GM18517 (cell line): Measurements from ENCODE around the gene USPL1.

Source experiments
- ATAC-seq: cut with Tn5 transposase; IDR thresholded peaks from one replicate; pipeline ENCODE4 v1.9.1; 2021; ENCODE audit warnings: mild to moderate bottlenecking, moderate library complexity; ENCODE audit not compliant: unreplicated experiment

Gene USPL1

GRCh38 chr13:30656178-30656577 is 38.5 kb downstream of the USPL1 start:
- ATAC-seq = no peak

DNA sequence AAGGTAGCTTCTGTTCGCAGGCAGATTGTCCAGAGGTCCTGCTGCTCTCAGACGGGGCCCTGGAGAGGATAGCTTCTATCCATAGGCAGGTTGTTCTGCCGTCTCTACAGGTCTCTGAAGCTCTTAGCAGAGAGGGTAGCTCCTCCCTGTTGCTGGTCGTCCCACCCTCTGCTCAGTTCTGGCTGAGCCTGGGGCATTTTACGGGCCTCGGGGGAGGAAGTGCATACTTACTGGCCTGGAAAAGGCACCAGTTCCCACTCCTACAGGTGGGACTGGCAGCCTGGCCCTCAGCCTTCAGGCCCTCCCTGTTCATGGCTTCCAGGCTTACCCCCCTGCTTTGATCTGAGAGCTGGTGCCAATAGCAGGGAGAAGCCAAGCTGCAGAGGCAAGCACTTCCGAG is 42.3 kb downstream of the USPL1 start:
- no peak for ATAC-seq

DNA sequence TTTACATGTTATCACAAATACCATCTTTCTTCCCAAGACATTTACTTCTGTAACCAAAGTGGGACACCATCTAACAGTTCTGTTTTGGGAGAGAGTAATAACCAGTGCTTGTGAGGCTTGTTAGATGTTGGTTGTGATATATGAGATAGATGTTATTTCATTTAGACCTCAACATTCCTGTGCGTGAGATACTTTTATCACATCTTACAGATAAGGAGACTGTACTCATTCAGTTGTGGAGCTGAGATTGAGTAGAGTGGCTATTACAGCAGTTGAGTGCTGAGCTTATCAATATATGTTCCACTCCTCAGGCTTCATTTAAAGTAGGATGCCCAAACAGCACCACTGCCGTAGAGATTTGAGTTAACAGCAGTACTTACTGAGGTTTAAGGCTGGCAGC is 43.1 kb downstream of the USPL1 start:
- ATAC-seq = no peak

DNA sequence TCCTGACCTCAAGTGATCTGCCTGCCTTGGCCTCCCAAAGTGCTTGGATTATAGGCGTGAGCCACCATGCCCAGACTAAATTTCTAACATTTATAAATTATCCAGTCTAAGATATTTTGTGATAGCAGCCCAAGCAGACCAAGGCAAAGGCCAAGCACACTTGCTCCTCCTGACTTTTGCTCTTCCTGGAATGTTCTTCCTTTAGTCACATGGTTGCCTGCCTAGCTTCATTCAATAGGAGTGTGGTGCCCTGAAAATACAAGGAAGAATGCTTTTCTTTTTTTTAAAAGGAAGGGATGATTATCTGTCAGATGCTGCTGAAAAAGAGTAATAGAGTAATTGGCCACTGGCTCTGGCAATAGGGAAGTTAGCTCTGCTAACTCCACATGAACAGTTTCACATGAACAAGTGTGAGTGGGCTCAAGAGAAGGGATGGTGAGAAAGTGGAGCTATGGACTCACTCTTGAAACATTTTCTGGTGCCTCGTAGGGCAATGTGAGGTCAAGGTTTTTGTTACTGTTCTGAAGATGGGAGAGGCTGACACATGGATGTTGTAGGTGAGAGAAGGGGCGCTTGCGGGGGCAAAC is 47.1 kb downstream of the USPL1 start:
- no peak for ATAC-seq

DNA sequence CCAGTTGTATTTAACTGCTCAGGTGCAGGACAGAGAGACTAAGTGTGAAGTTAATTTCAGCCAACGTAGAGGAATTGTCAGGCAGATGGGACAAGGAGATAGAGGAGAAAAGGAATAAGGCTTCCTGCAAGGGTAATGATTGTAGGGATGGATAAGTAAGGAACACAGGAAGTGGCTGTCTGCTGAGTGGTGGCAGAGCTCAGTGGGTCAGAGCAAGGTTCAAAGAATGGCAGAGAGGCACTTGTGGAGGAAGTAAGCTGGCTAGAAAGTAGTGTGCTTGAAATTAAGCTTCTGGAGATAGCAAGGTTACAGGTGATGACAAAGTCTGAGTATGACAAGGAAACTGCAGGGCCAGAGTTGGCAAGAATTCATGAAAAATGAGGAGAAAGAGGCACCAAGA is 47.9 kb downstream of the USPL1 start:
- no peak for ATAC-seq

- ATAC-seq = no peak
These were observed 48.4 kb downstream of the USPL1 start for GRCh38 chr13:30666113-30666512.

DNA sequence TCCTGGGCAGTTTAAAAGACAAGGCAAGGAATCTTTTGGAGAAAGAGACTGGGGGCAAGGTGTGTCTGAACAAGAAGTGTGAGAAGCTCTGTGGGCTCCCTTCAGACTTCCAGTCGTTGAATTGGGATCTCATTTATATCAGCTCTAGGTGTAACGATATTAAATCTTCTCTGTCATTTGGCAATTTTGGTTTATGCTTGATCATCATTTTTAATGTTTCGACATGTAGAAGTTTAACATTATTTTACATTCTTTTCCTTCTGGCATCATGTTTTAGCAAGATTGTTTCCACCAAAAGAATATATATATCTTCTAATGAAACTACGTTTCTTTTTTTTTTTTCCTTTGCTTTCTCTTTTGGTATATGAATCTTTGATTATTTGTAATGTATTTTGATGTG is 49.3 kb downstream of the USPL1 start:
- ATAC-seq = no peak

DNA sequence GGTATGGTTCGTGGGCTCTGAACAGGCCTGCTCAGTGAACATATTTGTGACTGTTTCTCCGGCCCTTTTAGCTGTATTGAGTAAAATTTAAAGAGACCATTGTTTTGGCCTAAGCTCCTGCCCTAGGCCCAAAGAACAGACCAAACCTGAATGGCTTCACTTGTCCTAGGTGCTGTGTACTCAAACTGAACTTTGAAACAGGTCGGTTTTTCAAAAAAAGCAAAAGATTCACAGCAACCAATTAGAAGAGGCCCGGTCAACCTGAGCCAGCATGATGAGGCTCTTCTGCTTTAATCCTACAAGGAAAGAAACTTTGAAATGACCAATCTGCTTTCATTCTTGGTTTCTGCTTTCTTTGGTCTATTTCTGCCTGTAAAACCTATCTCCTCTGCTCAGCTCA is 50.6 kb downstream of the USPL1 start:
- ATAC-seq = no peak

DNA sequence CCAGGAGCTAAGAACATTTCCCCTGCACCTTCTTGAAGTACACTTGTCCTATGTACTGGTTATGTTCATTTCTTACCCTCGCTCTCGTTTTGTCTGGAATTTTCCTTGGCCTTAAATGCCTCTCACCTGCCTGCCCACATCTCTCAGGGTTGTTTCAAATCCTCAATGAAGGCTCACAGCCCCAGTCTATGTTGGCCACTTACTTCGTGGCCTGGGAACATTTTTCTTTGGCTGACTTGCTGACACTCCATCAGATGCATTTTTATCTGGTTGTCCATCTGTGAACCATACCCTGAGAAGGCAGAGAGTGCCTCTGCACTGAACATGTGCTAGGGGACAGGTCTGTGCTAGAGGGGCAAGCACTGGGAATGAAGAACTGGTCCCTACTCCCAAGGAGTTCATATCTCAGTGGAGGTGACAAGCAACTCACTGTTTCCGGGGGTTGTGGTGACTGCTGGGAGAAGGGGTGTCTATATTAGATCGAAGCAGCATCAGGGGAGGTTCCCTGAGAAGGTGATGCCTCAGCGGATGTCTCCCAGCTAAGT is 53.6 kb downstream of the USPL1 start:
- ATAC-seq = no peak

DNA sequence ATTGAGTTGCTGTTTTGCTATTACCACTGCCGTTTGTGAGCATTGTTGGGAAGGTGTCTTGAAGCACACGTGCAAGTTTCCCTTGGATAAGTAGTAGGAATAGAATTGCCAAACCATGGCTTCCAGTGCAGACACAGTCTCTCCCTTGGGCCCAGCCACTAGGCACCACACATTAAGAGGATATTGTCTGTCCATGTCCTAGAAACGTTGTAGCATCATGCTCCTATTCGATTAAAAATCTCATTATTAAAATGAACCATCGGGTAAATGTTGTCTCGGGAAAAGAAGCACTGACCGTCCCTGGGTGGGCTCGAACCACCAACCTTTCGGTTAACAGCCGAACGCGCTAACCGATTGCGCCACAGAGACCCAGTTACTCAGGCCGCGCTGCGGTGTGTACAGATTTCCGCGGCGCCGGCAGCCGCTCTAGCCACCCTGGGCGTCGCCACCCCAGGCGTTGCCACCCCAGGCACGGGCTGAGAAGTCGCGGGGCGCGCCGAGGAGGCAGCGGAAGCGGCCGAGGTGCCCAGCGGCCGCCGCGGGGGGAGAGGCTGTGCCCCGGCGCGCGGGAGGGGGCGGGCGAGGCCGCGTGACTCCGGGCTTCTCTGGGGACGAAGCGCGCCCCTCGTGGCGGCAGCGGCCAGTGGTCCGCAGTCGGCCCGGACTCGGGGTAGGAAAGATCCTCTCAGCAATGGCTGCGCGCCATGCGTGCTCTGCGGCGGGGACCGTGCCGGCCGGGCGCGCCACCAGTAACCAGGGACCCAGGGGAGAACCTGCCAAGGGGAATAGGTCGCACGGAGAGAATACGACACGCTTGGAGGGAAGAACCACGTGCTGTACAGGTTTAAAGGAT is 56.2 kb downstream of the USPL1 start:
- peak; percentile 83 for ATAC-seq

DNA sequence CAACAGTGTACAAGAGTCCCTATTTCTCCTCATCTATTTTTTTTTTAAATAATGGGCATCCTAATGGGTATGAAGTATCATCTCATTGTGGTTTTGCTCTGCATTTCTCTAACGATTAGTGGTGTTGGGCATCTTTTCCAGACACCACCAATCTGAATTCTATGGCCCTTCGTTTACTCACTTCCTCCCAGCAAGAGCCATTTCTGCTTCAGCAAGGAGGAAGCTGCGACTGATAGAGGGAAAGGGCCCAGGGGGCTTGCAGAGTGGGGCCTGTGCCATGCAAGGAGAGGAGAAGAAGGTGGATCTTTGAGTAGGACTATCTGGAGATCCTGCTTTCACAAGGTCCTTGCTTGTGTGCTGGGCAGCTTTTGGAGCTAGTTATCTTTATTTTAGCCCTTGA is 58.0 kb downstream of the USPL1 start:
- no peak for ATAC-seq

- no peak for ATAC-seq
These were observed 59.0 kb downstream of the USPL1 start for GRCh38 chr13:30676672-30677071.

- ATAC-seq = no peak
These were observed 62.0 kb downstream of the USPL1 start for GRCh38 chr13:30679483-30680330.

DNA sequence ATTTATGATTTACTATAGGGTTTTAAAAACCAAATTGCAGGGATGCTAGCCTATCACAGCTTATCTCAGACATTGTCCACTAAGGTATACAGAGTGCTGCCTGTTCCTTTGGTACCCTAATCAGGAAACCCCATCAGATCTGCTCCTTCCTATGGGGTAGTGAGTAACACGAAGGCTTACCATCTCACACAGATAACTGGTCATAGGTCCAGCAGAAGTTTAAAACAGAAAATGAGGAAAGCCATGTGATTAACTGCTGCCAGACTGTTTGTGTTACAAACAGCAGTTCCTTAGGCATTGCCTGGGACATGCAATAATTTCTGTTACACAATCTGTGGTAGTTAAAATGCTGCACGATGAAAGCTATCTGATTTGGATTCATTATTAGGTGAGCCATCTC is 64.1 kb downstream of the USPL1 start:
- no peak for ATAC-seq

- no peak for ATAC-seq
These were observed 67.7 kb downstream of the USPL1 start for GRCh38 chr13:30685320-30685859.

GRCh38 chr13:30685987-30686386 is 68.3 kb downstream of the USPL1 start:
- ATAC-seq = no peak

- no peak for ATAC-seq
These were observed 69.9 kb downstream of the USPL1 start for GRCh38 chr13:30687601-30688000.

GRCh38 chr13:30689752-30690151 is 72.0 kb downstream of the USPL1 start:
- ATAC-seq = no peak

DNA sequence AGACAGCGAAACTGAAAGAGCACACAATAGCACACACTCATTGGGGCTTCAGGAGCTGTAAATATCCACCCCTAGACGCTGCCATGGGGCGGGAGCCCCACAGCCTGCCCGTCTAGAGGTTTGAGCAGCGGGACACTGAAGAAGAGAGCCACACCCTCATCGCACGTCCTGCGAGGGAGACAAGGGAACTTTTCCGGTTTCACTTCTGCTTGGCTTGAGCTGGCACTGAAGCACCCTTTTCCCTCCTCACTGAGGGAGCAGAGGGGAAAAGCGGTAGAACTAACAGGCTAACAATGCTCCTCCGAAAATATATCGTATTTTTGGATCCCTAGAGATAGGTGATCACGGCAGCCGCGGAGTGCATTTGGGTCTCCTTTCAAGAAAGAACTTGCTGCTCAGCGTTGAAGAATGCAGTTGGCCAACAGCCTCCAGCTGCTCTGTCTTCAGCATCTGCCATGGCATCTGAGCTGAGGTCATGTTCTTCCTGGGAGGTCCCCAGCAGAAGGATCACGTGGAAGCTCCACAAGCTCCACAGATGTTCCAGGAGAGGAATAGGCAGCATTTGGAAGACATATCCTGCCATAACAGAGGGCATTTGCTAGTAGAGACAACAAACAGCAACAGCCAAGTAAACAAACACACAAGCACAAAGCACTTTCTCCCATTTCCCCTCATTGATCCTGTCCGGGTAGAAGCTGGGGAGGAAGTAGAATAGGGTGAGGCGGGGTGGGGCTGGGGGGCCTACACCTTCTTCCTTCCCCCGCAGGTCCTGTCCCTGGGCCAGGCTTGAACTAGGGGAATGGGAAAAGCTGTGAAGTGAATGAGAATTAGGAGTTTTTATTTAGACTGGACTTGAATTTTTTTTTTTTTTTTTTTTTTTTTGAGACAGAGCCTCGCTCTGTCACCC is 72.8 kb downstream of the USPL1 start:
- peak; percentile 84 for ATAC-seq

DNA sequence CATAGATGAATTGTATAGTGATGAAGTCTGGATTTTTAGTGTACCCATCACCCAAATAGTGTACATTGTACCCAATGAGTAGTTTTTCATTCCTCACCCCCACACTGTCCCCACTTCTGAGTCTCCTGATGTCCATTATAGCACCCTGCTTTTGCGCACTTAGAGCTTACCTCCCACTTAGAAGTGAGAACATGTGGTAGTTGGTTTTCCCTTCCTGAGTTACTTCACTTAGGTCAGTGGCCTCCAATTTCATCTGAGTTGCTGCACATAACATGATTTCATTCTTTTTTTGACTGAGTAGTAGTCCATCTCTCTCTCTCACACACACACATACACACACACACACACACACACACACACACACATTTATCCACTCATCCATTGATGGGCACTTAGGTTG is 74.4 kb downstream of the USPL1 start:
- no peak for ATAC-seq
